GM12878 (cell line): ENCODE results near the gene METTL21C. TPM values are rescaled to one million over a fixed set of nuclear protein-coding genes. Genes with fewer than 3 reads are reported as not detected.

Source experiments
- ATAC-seq: fragments of 200-7000 bp; cut with Tn5 transposase; 3 replicates; pipeline ENCODE4 v1.9.1; 2020; ENCODE audit warnings: mild to moderate bottlenecking, moderate library complexity
- BruUV-seq: library from RNA; stranded (reverse); fragments of 400-500 nt; replicated peaks from 2 replicates; lab custom pipeline; 2021; lab: Mats Ljungman, UMichigan
- CTCF ChIA-PET: fragments of 300-600 bp; sonication (Branson Sonifier 250); formaldehyde crosslinking; extraction: SDS; loops from one replicate; lab custom pipeline; 2021; ENCODE audit warnings: inconsistent platforms; lab: Yijun Ruan, JAX
- POLR2A ChIA-PET: fragments of 350-600 bp; formaldehyde crosslinking; extraction: SDS; loops from one replicate; lab custom pipeline; 2021; ENCODE audit warnings: inconsistent platforms; lab: Charles Lee
- RAD21 ChIA-PET: fragments of 300-600 bp; sonication (Branson Sonifier 250); formaldehyde crosslinking; loops from one replicate; lab custom pipeline; 2023; ENCODE audit warnings: antibody characterized with exemption; ENCODE audit not compliant: unreplicated experiment; lab: Charles Lee
- SMC1A ChIA-PET: fragments of 300-600 bp; sonication (Branson Sonifier 250); formaldehyde crosslinking; loops from one replicate; lab custom pipeline; 2023; ENCODE audit not compliant: unreplicated experiment, uncharacterized antibody; lab: Charles Lee
- DNase-seq: peaks from one replicate; pipeline ENCODE4 v3.0.0-alpha.2; 2011; ENCODE audit warnings: low read depth, low spot score
- FAIRE-seq: peaks from 3 replicates; lab custom pipeline; 2011; peaks lifted over from hg19 to GRCh38; lab: Jason Lieb, UNC
- H2AFZ ChIP-seq: 2 replicates; pipeline ENCODE4 v1.6.0; 2011; ENCODE audit warnings: low read depth, low read length, control low read depth; ENCODE audit not compliant: control insufficient read depth
- H3K27ac ChIP-seq: 2 replicates; pipeline ENCODE4 v1.5.1; 2011; ENCODE audit warnings: control low read depth; ENCODE audit not compliant: control insufficient read depth, insufficient read depth
- H3K27me3 ChIP-seq, 2 experiments: replicated peaks in 1 of 2; 2 replicates each; pipeline versions ENCODE4 v1.6.0 to v1.6.1; 2011; ENCODE audit warnings: low read length in 1 of 2; ENCODE audit not compliant: control insufficient read depth in 2 of 2, insufficient read depth in 2 of 2
- H3K36me3 ChIP-seq, 2 experiments: 2 replicates each; pipeline ENCODE4 v1.5.1; 2011; ENCODE audit warnings: low read length in 1 of 2; ENCODE audit not compliant: control insufficient read depth in 2 of 2, insufficient read depth in 2 of 2
- H3K4me1 ChIP-seq: 2 replicates; pipeline ENCODE4 v1.6.1; 2011; ENCODE audit warnings: mild to moderate bottlenecking, low read length, moderate library complexity, mixed read lengths; ENCODE audit not compliant: control insufficient read depth, insufficient read depth
- H3K4me2 ChIP-seq: 2 replicates; pipeline ENCODE4 v1.6.0; 2011; ENCODE audit warnings: control low read depth; ENCODE audit not compliant: control insufficient read depth, insufficient read depth
- H3K4me3 ChIP-seq: fragments of 200-600 bp; sonication (generic); 2 replicates; pipeline ENCODE4 v1.5.1; 2016
- H3K79me2 ChIP-seq: 2 replicates; pipeline ENCODE4 v1.6.0; 2011; ENCODE audit warnings: low read length; ENCODE audit not compliant: control insufficient read depth, insufficient read depth
- H3K9ac ChIP-seq: 2 replicates; pipeline ENCODE4 v1.8.0; 2011; ENCODE audit warnings: low read length, control low read depth, mixed read lengths; ENCODE audit not compliant: control insufficient read depth, insufficient read depth
- H3K9me3 ChIP-seq: replicated peaks from 3 replicates; pipeline ENCODE4 v1.5.1; 2011; ENCODE audit warnings: mild to moderate bottlenecking, low read length; ENCODE audit not compliant: control insufficient read depth, insufficient read depth
- H4K20me1 ChIP-seq: 2 replicates; pipeline ENCODE4 v1.6.0; 2011; ENCODE audit not compliant: control insufficient read depth, insufficient read depth
- EGR1 ChIP-seq, 2 experiments: IDR thresholded peaks; 1 replicate in 1 of 2; 2 replicates in 1 of 2; pipeline ENCODE4 v1.6.1; 2011 to 2012; ENCODE audit warnings: low read depth in 2 of 2, low read length in 2 of 2, borderline replicate concordance in 1 of 2, mild to moderate bottlenecking in 1 of 2, moderate library complexity in 1 of 2
- ETV6 ChIP-seq, 2 experiments: fragments of 450-650 bp in 1 of 2; IDR thresholded peaks in 1 of 2; conservative IDR thresholded peaks in 1 of 2; 2 replicates each; pipeline ENCODE4 v1.6.1; 2014; ENCODE audit warnings: antibody characterized with exemption in 1 of 2, borderline replicate concordance in 1 of 2, low read depth in 1 of 2, mild to moderate bottlenecking in 1 of 2, moderate library complexity in 1 of 2
- FOXK2 ChIP-seq: fragments of 450-650 bp; IDR thresholded peaks from 2 replicates; pipeline ENCODE4 v1.6.1; 2017; ENCODE audit warnings: mild to moderate bottlenecking, moderate library complexity
- HDAC2 ChIP-seq: fragments of 200-600 bp; sonication (generic); IDR thresholded peaks from 2 replicates; pipeline ENCODE4 v1.6.1; 2017
- HSF1 ChIP-seq: fragments of 150-350 bp; IDR thresholded peaks from 2 replicates; pipeline ENCODE4 v1.6.1; 2014; ENCODE audit warnings: mild to moderate bottlenecking, low read depth, low read length
- IKZF2 ChIP-seq, 2 experiments: fragments of 450-650 bp; IDR thresholded peaks; 2 replicates each; pipeline ENCODE4 v1.6.1; 2017; ENCODE audit warnings: mild to moderate bottlenecking in 2 of 2, moderate library complexity in 2 of 2
- MLLT1 ChIP-seq: fragments of 450-650 bp; IDR thresholded peaks from 2 replicates; pipeline ENCODE4 v1.6.1; 2016; ENCODE audit warnings: mild to moderate bottlenecking
- MYB ChIP-seq: fragments of 150-350 bp; IDR thresholded peaks from 2 replicates; pipeline ENCODE4 v1.6.1; 2014; ENCODE audit warnings: mild to moderate bottlenecking, low read depth, low read length, borderline replicate concordance
- MYC ChIP-seq: IDR thresholded peaks from 2 replicates; pipeline ENCODE4 v1.6.1; 2011; ENCODE audit warnings: mild to moderate bottlenecking, low read length, moderate library complexity, inconsistent platforms; ENCODE audit not compliant: insufficient read depth, insufficient replicate concordance, insufficient read length, severe bottlenecking
- NFYA ChIP-seq: IDR thresholded peaks from 2 replicates; pipeline ENCODE4 v1.6.1; 2011; ENCODE audit warnings: low read depth, mild to moderate bottlenecking, low read length, improper control_type of control experiment, borderline replicate concordance
- RB1 ChIP-seq: fragments of 450-650 bp; formaldehyde crosslinking; IDR thresholded peaks from 2 replicates; pipeline ENCODE4 v1.6.1; 2017; ENCODE audit warnings: mild to moderate bottlenecking, borderline replicate concordance
- STAT1 ChIP-seq: fragments of 450-650 bp; conservative IDR thresholded peaks from 2 replicates; pipeline ENCODE4 v1.6.1; 2014; ENCODE audit warnings: antibody characterized with exemption, mild to moderate bottlenecking
- WGBS: methylation state at CpG from one replicate; pipeline ENCODE4 v1.1.6; 2016; ENCODE audit warnings: low lambda C conversion rate; ENCODE audit not compliant: insufficient replicate concordance, insufficient coverage; ENCODE audit errors: missing lambda C conversion rate; 5-methylcytosine and 5-hydroxymethylcytosine counted together
- in situ Hi-C: fragments of 300-500 bp; cut with MboI; formaldehyde crosslinking; loops from 9 replicates; pipeline ENCODE4 v1.14.3; 2018; ENCODE audit warnings: mixed read lengths
- intact Hi-C: fragments of 100-400 bp; cut with micrococcal nuclease; formaldehyde crosslinking; loops from one replicate; pipeline ENCODE4 v1.14.2; 2022; ENCODE audit not compliant: unreplicated experiment
- polyA plus RNA-seq, 11 experiments: library from polyadenylated mRNA; depleted of rRNA in 4 of 11; unstranded in 6 of 11; stranded (reverse) in 5 of 11; fragments of >200 nt; fragmentation: Nextera tagmentation in 4 of 11; fragmentation: Illumina TruSeq in 1 of 11; extraction: Ambion mirVana in 4 of 11; extraction: Trizol in 1 of 11; gene quantifications; 1 replicate in 1 of 11; 2 replicates in 10 of 11; pipeline versions ENCODE4 v1.2.1 to v1.2.3, GENCODE V29; 2011 to 2016; ENCODE audit warnings: inconsistent platforms in 2 of 11, missing spikeins in 2 of 11, low read depth in 1 of 11
- total RNA-seq, 4 experiments: library from RNA; depleted of rRNA in 3 of 4; stranded (reverse); fragments of >200 nt in 3 of 4; fragmentation: Illumina TruSeq in 1 of 4; extraction: Trizol in 1 of 4; gene quantifications; 2 replicates each; pipeline versions ENCODE4 v1.2.1 to v1.2.3, GENCODE V29; 2013 to 2021
- TF ChIP-seq, protein P1 (sequence below): fragments of 450-650 bp; IDR thresholded peaks from 2 replicates; pipeline ENCODE4 v1.6.1; 2016; ENCODE audit warnings: mild to moderate bottlenecking

The METTL21C gene
- total and polyA plus RNA-seq, 10 of the 15 experiments (the other 5 are each of a cell fraction or from before 2014, with no cell fraction given): 0.13 TPM; not detected in 9

DNA sequence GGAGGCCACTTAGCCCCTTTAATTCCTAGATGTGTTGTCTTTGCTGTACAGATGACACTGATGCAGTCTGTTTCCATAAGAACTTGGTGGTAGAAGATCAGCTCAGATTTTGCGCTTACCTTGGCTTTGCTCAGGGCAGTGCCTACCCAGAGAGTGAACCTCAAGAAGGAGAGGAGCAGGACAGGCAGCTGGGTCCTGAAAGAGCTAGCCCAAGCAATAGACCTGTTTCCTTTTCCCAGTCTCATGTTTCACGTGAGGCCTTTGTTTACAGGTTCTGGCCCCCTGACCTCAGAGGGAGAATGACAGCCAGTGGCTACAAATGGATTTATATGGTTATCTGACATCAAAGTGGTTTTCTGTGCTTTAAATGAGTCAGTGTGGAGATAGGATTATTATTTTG lies 40.1 kb downstream of the METTL21C start:
- no peak overlapping the region for H3K27ac ChIP-seq
- H3K79me2 ChIP-seq: no peaks in the 10 kb centered on the region
- TF ChIP-seq FOXK2 (no peak), MYB (no peak), STAT1 (no peak)
- no TSS peak for BruUV-seq
- H3K4me3 ChIP-seq: no peak overlapping the region
- in situ Hi-C loops (no loop called here), intact Hi-C loops (loop anchor here (5.0 kb wide), 1 partner anchor 193 kb away; the partner anchor contains the start of gene ERCC5)
- ATAC-seq: no peak
- no peak for DNase-seq
- H3K4me2 ChIP-seq: no peak overlapping the region
- FAIRE-seq: no peak
- SMC1A ChIA-PET: interaction anchor here (1.2 kb wide), 1 partner anchor 9 kb away, joined by 4 read pairs; no protein-coding TSS in a partner anchor
- H3K4me1 ChIP-seq: no peaks in the 10 kb centered on the region
- POLR2A ChIA-PET: no interaction called here
- CTCF ChIA-PET: interaction anchor here (0.6 to 1.6 kb wide), 2 partner anchors 18 to 73 kb away, joined by 4 read pairs; no protein-coding TSS in a partner anchor
- H2AFZ ChIP-seq: no peak overlapping the region
- 75% methylated on average over 2 of the region's 2 CpGs for WGBS
- RAD21 ChIA-PET: no interaction called here
- no peaks in the 10 kb centered on the region for H4K20me1 ChIP-seq
- no peaks in the 10 kb centered on the region for H3K27me3 ChIP-seq
- peaks cover 1% of the 10 kb centered on the region; the same call in 2 of the 3 replicates for H3K9me3 ChIP-seq
- H3K36me3 ChIP-seq: peaks cover 6 to 30% of the 10 kb centered on the region in 2 experiments
- H3K9ac ChIP-seq: no peak overlapping the region

DNA sequence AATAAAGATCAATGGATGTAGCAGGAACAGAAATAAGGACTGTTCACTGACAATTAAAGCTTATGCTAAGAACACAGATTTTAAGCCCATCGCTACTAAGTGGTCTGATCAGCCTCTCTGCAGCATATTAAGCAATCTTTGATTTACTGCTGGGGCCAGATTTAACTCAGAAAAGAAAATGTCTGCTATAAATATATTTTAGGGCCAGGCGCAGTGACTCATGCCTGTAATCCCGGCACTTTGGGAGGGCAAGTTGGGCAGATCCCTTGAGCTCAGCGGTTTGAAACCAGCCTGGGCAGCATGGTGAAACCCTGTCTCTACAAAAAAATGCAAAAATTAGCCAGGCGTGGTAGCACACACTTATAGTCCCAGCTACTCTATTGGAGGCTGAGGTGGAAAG lies 43.0 kb downstream of the METTL21C start:
- WGBS: 89% methylated on average over 5 of the region's 5 CpGs
- CTCF ChIA-PET: interaction anchor here (0.8 to 1.4 kb wide), 2 partner anchors 30 to 94 kb away, joined by 3 read pairs; no protein-coding TSS in a partner anchor
- no peaks in the 10 kb centered on the region for H3K27me3 ChIP-seq
- no peaks in the 10 kb centered on the region for H3K4me1 ChIP-seq
- no peak for ATAC-seq
- peaks cover 5 to 36% of the 10 kb centered on the region in 2 experiments for H3K36me3 ChIP-seq
- H2AFZ ChIP-seq: no peak overlapping the region
- H3K9ac ChIP-seq: no peak overlapping the region
- H4K20me1 ChIP-seq: no peaks in the 10 kb centered on the region
- SMC1A ChIA-PET: interaction anchor here (0.7 to 2.3 kb wide), 5 partner anchors 8 to 60 kb away, joined by 3 to 6 read pairs (median 4); no protein-coding TSS in a partner anchor
- FAIRE-seq: no peak
- H3K4me2 ChIP-seq: no peak overlapping the region
- POLR2A ChIA-PET: no interaction called here
- RAD21 ChIA-PET: no interaction called here
- no peaks in the 10 kb centered on the region for H3K9me3 ChIP-seq
- intact Hi-C loops (loop anchor here (5.0 kb wide), 1 partner anchor 195 kb away; the partner anchor contains the start of gene ERCC5), in situ Hi-C loops (no loop called here)
- H3K79me2 ChIP-seq: no peaks in the 10 kb centered on the region
- H3K27ac ChIP-seq: no peak overlapping the region
- no TSS peak for BruUV-seq
- H3K4me3 ChIP-seq: no peak overlapping the region
- no peak for DNase-seq
- no peak for TF ChIP-seq HSF1
- TF ChIP-seq RB1: no peak
- no peak for TF ChIP-seq MLLT1
- no peak for TF ChIP-seq IKZF2 (IDR thresholded peaks at IDR 0.05)
- TF ChIP-seq HDAC2: no peak
- no peak for TF ChIP-seq MYC
- no peak for TF ChIP-seq NFYA
- TF ChIP-seq ETV6 (conservative IDR thresholded peaks at IDR 0.05 in 1 of 2, IDR thresholded peaks at IDR 0.05 in 1 of 2; ENCODE audit: borderline replicate concordance in 1 of 2, low read depth in 1 of 2): no peak
- TF ChIP-seq, protein P1, sequence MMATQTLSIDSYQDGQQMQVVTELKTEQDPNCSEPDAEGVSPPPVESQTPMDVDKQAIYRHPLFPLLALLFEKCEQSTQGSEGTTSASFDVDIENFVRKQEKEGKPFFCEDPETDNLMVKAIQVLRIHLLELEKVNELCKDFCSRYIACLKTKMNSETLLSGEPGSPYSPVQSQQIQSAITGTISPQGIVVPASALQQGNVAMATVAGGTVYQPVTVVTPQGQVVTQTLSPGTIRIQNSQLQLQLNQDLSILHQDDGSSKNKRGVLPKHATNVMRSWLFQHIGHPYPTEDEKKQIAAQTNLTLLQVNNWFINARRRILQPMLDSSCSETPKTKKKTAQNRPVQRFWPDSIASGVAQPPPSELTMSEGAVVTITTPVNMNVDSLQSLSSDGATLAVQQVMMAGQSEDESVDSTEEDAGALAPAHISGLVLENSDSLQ: no peak
- TF ChIP-seq EGR1 (IDR thresholded peaks at IDR 0.05; ENCODE audit: borderline replicate concordance in 1 of 2, low read depth in 2 of 2, low read length in 2 of 2): no peak
